Glomerular endothelial cell (primary cell): Measurements from ENCODE around the gene CYS1. TPM values are rescaled to one million over a fixed set of nuclear protein-coding genes. Genes with fewer than 3 reads are reported as not detected.
A peak's percentile ranks its signal among the peaks of the same experiment; 100 is the strongest.

Experiments used
- DNase-seq: peaks from one replicate; pipeline ENCODE4 v3.0.0-alpha.2; 2011; ENCODE audit warnings: low read depth, low spot score; ENCODE audit errors: extremely low read depth
- total RNA-seq: library from RNA; depleted of rRNA; stranded (reverse); fragments of >200 nt; gene quantifications from 2 replicates; pipeline ENCODE4 v1.2.3, GENCODE V29; 2015

CYS1 gene
- total RNA-seq, 1 donor from 2014 or later = 0.12 TPM

- no peak for DNase-seq
Measured at GRCh38 chr2:10073706-10074105, 6.5 kb downstream of the CYS1 start.

GRCh38 chr2:10072656-10073480 is 7.3 kb downstream of the CYS1 start:
- DNase-seq = peak; percentile 44

DNA sequence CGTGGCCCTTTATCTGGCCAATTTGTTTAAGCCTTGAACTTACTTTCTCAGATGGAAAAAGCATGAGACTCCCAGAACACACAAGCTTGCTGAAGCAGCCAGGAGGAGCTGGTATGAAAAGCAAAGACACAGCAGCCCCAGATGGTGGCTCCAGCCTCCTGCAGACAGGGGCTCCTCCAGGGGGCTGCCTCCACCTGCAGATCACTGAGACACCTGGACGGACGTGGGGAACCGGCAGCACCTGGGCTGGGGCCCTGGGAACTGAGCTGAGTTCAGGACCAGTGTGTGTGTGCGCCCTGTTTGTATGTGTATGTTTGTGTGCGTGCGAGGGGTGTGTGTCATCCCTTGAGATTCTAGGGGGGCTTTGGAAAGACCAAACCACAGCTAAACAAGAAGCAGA is 8.6 kb downstream of the CYS1 start:
- no peak for DNase-seq

- no peak for DNase-seq
Measured at GRCh38 chr2:10071176-10071575, 9.0 kb downstream of the CYS1 start.

DNA sequence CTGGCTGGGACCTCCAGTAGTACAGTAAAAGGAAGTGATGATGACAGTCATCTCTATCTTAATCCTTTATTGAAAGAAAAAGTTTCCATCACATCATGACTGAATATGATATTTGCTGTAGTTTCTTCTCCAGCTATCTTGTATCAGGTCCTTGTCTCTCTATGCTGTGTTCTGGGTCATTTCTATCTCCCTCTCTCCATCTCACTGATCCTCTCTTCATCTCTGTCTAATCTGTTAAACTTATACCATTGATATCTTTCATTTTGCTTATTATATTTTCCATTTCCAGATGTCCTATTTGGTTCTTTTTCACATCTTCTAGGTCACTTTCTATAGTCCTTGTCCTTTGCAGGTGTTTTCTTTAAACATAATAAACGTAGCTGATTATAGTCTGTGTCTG is 12.3 kb downstream of the CYS1 start:
- no peak for DNase-seq

DNA sequence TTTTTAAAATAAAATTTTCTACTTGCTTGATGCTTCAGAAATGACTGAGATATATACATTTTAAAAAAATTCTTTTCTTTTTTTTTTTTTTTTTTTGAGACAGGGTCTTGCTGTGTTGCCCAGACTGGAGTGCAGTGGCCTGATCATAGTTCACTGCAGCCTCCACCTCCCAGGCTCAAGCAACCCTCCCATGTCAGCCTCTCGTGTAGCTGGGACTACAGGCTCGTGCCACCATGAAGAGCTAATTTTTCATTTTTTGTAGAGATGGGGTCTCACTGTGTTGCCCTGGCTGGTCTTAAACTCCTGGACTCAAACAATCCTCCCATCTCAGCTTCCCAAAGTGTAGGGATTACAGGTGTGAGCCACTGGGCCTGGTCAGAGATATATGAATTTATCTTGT is 12.9 kb downstream of the CYS1 start:
- DNase-seq = no peak

DNA sequence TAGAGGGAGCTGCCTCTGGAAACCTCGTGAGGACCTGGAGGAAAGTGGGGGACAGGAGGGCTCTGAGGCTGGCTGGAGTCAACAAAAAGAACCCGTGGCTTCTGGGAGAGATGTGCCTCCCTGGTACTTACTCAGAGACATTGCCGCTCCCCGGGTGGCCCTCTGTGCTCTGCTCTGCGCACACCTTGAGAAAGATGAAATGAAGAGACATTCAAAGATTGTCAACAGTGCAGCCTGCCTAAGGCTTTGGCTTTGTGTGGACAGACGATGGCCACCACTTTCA is 14.5 kb downstream of the CYS1 start:
- DNase-seq = no peak

DNA sequence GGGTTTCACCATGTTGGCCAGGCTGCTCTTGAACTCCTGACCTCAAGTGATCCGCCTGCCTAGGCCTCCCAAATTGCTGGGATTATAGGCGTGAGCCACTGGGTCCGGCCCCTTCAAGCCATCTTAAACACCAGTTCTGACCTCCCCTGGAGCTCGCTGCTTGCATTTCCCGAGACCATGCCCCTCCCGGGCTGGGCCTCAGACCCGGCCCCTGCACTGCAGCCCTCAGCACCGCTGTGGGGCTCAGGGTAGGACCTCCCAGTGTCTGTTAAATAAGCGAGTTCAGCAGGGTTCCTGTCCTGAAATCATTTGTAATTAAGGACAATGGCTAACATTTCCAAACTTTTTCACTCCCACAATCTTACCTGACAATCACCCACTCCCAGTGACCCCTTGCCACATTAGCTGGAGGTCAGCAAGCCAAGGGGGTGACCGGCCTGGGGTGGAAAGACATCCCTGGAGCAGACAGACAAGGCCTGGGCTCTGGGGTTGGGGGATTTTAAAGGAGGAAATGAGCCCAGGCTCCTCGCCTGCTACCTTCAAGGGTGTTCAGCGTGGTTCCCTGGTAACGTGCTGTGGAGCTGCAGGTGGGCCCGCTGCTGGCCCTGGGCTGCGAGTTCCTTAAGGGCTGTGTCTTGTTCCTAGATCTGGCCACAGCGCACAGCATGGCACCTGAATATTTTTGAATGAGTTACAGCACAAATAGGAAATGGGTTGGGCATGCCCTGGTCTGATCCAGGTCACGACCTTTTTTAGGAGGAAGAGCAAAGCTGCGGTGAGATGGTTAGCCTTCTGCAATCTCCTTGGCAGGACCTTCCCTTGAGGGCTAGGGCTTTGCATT is 15.1 kb downstream of the CYS1 start:
- no peak for DNase-seq

DNA sequence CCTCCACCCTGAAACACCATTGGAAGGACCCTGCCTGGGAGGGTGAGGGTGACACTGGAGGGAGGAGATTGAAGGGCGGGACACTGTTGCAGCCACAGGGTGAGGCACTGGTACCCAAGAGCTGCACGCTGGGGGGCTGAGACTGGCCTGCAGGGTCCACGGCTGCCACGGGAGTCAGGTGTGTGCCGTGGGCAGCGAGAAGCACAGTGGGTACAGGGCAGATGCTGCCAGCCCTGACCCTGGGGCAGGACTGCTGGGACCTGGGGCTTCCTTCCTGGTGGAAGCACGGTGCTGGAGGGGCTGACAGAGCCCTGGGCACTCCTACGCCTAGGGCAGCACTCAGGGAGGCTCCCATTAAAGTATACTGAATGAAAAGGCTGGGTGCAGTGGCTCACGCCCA is 16.6 kb downstream of the CYS1 start:
- no peak for DNase-seq

DNA sequence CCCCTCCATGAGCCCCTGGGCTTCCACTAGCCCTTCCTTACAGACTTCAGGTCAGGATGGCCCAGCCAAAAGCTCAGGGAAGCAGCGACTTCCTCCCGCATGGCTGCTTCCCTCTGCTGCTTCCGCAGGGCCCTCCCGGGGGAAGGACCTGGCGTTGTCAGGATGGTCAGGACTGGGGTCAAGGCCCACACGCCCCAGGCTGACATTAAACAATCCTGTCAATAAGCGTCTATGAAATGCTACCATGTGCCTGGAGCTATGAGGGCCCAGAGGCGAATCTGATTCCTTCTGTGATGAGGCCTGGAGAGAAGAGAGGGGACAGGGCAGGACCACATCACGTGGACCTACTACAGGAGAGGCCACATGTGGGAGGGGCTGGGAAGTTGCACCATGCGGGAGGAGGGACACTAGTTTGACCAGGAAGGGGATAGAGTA is 17.3 kb downstream of the CYS1 start:
- DNase-seq = no peak

DNA sequence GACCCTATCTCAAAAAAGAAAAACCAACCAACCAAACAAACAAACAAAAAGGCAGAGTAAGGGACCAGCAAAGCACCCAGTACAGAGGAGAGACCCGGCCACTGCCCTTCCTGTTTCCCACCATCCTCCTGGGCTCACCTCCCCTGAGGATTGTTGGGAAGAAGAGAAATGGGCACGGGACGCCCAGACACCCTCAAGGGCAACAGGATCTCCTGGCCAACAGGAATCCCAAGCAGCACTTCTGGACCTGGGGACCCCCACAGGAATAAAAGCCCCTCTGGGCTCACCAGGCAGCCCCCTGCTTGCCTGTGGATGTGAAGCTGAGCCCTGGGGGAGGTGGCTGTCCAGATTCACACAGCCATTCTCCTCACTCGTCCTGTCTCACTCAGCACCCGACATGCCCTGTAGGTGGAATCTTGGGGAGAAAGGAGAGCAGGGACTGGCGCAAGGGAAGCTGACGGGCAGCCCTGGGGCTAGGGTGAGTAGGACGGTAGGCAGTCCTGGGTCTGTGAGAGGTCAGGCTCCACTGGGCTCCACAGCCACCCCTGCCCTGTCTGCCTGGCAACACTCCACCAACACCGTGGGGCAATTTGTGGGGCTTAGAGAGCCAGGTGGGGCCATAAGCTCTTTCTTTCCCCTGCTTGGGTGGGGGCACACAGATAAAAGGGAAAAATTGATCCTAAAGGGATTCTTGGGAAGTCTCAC is 18.8 kb downstream of the CYS1 start:
- no peak for DNase-seq

GRCh38 chr2:10059552-10060335 is 20.5 kb downstream of the CYS1 start:
- DNase-seq = no peak

DNA sequence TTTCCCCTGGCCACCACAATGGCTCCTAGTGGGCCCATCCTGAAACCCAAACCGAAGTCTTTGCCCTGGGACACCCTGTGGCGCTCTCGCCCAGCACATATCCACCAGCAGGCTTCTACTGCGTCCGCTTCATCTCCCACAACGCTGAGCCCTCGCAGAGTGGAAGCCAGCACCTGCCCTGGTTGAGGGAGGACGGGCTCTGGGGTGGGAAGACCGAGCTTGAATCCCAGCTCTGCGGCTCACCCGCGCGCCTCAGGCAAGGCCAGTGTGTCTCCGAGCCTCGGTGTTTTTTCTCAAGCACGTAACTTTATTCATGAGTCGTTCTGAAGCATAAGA is 21.2 kb downstream of the CYS1 start:
- no peak for DNase-seq

- DNase-seq = no peak
Measured at GRCh38 chr2:10058251-10059015, 21.8 kb downstream of the CYS1 start.

- DNase-seq = no peak
Measured at GRCh38 chr2:10057231-10058107, 22.7 kb downstream of the CYS1 start.

- no peak for DNase-seq
Measured at GRCh38 chr2:10056439-10056838, 23.8 kb downstream of the CYS1 start.

DNA sequence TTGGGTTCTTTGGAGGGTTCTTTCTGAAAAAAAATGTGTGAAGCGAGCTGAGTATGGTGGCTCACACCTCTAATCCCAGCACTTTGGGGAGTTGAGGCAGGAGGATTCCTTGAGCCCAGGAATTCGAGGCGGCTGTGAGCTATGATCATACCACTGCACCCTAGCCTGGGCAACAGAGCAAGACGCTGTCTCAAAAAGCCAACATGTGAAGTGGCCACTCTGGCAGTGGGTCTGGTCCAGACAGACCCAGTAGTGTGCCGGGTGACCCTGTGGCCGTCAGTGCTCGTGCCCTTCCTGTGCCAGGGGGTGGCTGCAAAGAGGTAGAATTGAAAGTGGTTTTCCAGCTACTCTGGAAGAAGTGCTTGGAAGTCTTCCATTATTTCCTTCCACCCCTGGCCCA is 25.2 kb downstream of the CYS1 start:
- no peak for DNase-seq

GRCh38 chr2:10054424-10054823 is 25.8 kb downstream of the CYS1 start:
- no peak for DNase-seq

- DNase-seq = no peak
Measured at GRCh38 chr2:10053351-10053750, 26.9 kb downstream of the CYS1 start.
